CD8-positive, alpha-beta memory T cell (primary cell): ENCODE results near the gene TCF25. TPM values are rescaled to one million over a fixed set of nuclear protein-coding genes. Genes with fewer than 3 reads are reported as not detected.

ENCODE experiments used
- CTCF ChIA-PET: fragments of 350-600 bp; sonication (Branson Sonifier 250); formaldehyde crosslinking; loops from one replicate; lab custom pipeline; 2021; ENCODE audit warnings: antibody characterized with exemption; lab: Charles Lee
- POLR2A ChIA-PET: fragments of 350-600 bp; sonication (Branson Sonifier 250); formaldehyde crosslinking; loops from one replicate; lab custom pipeline; 2021; ENCODE audit warnings: antibody characterized with exemption; lab: Charles Lee
- DNase-seq, 5 donors: peaks; one replicate each; pipeline versions ENCODE4 v3.0.0 to v3.0.0-alpha.2; 2020 to 2022; ENCODE audit warnings: mixed read lengths in 1 of 5
- H3K27ac ChIP-seq: one replicate; pipeline ENCODE4 v1.7.0; 2013; ENCODE audit warnings: low read depth, mild to moderate bottlenecking, low read length, moderate library complexity
- H3K27me3 ChIP-seq: 2 replicates; pipeline ENCODE4 v1.7.0; 2013; ENCODE audit warnings: low read length, mild to moderate bottlenecking; ENCODE audit not compliant: insufficient read depth, poor library complexity, severe bottlenecking
- H3K36me3 ChIP-seq: 2 replicates; pipeline ENCODE4 v1.7.0; 2013; ENCODE audit warnings: mild to moderate bottlenecking, low read length, moderate library complexity; ENCODE audit not compliant: insufficient read depth
- H3K4me1 ChIP-seq: 2 replicates; pipeline ENCODE4 v1.7.0; 2013; ENCODE audit warnings: mild to moderate bottlenecking, low read length, moderate library complexity; ENCODE audit not compliant: insufficient read depth
- H3K4me3 ChIP-seq: 2 replicates; pipeline ENCODE4 v1.7.0; 2013; ENCODE audit warnings: mild to moderate bottlenecking, low read length
- H3K9me3 ChIP-seq: 2 replicates; pipeline ENCODE4 v1.7.0; 2013; ENCODE audit warnings: mild to moderate bottlenecking, low read length
- H3K27ac Mint-ChIP-seq, 8 donors: one replicate each; pipeline ENCODE4 v1.8.0; 2020 to 2021; ENCODE audit warnings: mixed read lengths in 8 of 8, mild to moderate bottlenecking in 6 of 8, inconsistent platforms in 3 of 8, moderate library complexity in 3 of 8
- H3K27me3 Mint-ChIP-seq, 2 donors: one replicate each; pipeline ENCODE4 v1.8.0; 2020 to 2021; ENCODE audit warnings: mixed read lengths in 2 of 2, mild to moderate bottlenecking in 1 of 2, moderate library complexity in 1 of 2
- H3K36me3 Mint-ChIP-seq, 3 donors: one replicate each; pipeline ENCODE4 v1.8.0; 2020 to 2021; ENCODE audit warnings: mixed read lengths in 3 of 3, inconsistent platforms in 1 of 3, mild to moderate bottlenecking in 1 of 3
- H3K4me1 Mint-ChIP-seq, 3 donors: one replicate each; pipeline ENCODE4 v1.8.0; 2020 to 2021; ENCODE audit warnings: mixed read lengths in 3 of 3, inconsistent platforms in 1 of 3, mild to moderate bottlenecking in 1 of 3
- H3K4me3 Mint-ChIP-seq, 7 donors: one replicate each; pipeline ENCODE4 v1.8.0; 2020 to 2021; ENCODE audit warnings: mixed read lengths in 7 of 7, mild to moderate bottlenecking in 6 of 7, moderate library complexity in 4 of 7, inconsistent platforms in 2 of 7
- H3K9me3 Mint-ChIP-seq, 5 donors: one replicate each; pipeline ENCODE4 v1.8.0; 2020 to 2022; ENCODE audit warnings: mixed read lengths in 5 of 5, mild to moderate bottlenecking in 3 of 5, moderate library complexity in 2 of 5, inconsistent platforms in 1 of 5
- polyA plus RNA-seq: library from polyadenylated mRNA; unstranded; fragments of 300-500 nt; fragmentation: Illumina TruSeq; gene quantifications from one replicate; pipeline ENCODE4 v1.2.3, GENCODE V29; 2021
- total RNA-seq, 2 experiments: library from RNA; stranded (reverse); gene quantifications; one replicate each; pipeline ENCODE4 v1.2.3, GENCODE V29; 2021

The TCF25 gene
- total and polyA plus RNA-seq, 3 experiments from 2014 or later, result 121 to 155 (median 154) TPM

GRCh38 chr16:89884041-89884421 lies 10.6 kb downstream of the TCF25 start:
- peaks cover 16 to 76% (median 19%) of the 10 kb centered on the region in 3 donors for H3K36me3 Mint-ChIP-seq
- no peaks in the 10 kb centered on the region for H3K27me3 ChIP-seq
- peaks cover 13 to 14% (median 13%) of the 10 kb centered on the region in 3 donors for H3K4me1 Mint-ChIP-seq
- ChIA-PET POLR2A (no interaction called here), CTCF (no interaction called here)
- H3K9me3 Mint-ChIP-seq, result no peaks in the 10 kb centered on the region
- H3K27ac Mint-ChIP-seq, result peak overlapping the region in 1 of 8 donors; percentile 78
- no peak for DNase-seq
- H3K36me3 ChIP-seq, result peaks cover 52% of the 10 kb centered on the region
- no peak overlapping the region for H3K27ac ChIP-seq
- peaks cover 0 to 2% of the 10 kb centered on the region in 2 donors for H3K27me3 Mint-ChIP-seq
- H3K4me3 Mint-ChIP-seq, result no peak overlapping the region
- H3K9me3 ChIP-seq, result no peaks in the 10 kb centered on the region
- no peak overlapping the region for H3K4me3 ChIP-seq
- H3K4me1 ChIP-seq, result no peaks in the 10 kb centered on the region

- Histone ChIP-seq H3K9me3 (no peaks in the 10 kb centered on the region), H3K36me3 (peaks cover 53% of the 10 kb centered on the region), H3K4me1 (no peaks in the 10 kb centered on the region), H3K27ac (no peak overlapping the region), H3K4me3 (no peak overlapping the region), H3K27me3 (no peaks in the 10 kb centered on the region)
- DNase-seq, result no peak
- Mint-ChIP-seq H3K27ac (peak overlapping the region in 1 of 8 donors; percentile 14), H3K27me3 (peaks cover 0 to 2% of the 10 kb centered on the region in 2 donors), H3K9me3 (no peaks in the 10 kb centered on the region), H3K4me1 (peaks cover 10 to 21% (median 15%) of the 10 kb centered on the region in 3 donors), H3K36me3 (peaks cover 12 to 80% (median 17%) of the 10 kb centered on the region in 3 donors), H3K4me3 (peak overlapping the region in 1 of 7 donors; percentile 66)
- POLR2A ChIA-PET, result no interaction called here
- CTCF ChIA-PET, result interaction anchor here (2.3 kb wide), 1 partner anchor 22 kb away, joined by 12 read pairs; no protein-coding TSS in a partner anchor
Observed at GRCh38 chr16:89887243-89887642, 13.9 kb downstream of the TCF25 start.

GRCh38 chr16:89890200-89890599 lies 16.8 kb downstream of the TCF25 start:
- H3K36me3 Mint-ChIP-seq, result peaks cover 8 to 83% (median 12%) of the 10 kb centered on the region in 3 donors
- POLR2A ChIA-PET, result no interaction called here

GRCh38 chr16:89890886-89891657 lies 17.7 kb downstream of the TCF25 start:
- no peaks in the 10 kb centered on the region for H3K9me3 Mint-ChIP-seq
- CTCF ChIA-PET, result no interaction called here
- peak overlapping the region in 2 of 8 donors; percentile 32 to 83 for H3K27ac Mint-ChIP-seq
- Histone ChIP-seq H3K36me3 (peaks cover 46% of the 10 kb centered on the region), H3K4me1 (no peaks in the 10 kb centered on the region), H3K4me3 (no peak overlapping the region), H3K9me3 (no peaks in the 10 kb centered on the region), H3K27ac (no peak overlapping the region), H3K27me3 (no peaks in the 10 kb centered on the region)
- H3K4me1 Mint-ChIP-seq, result peaks cover 7 to 11% (median 7%) of the 10 kb centered on the region in 3 donors
- H3K27me3 Mint-ChIP-seq, result no peaks in the 10 kb centered on the region
- peak overlapping the region in 1 of 7 donors; percentile 49 for H3K4me3 Mint-ChIP-seq
- POLR2A ChIA-PET, result interaction anchor here (0.8 kb wide), 1 partner anchor 189 kb away, joined by 3 read pairs; the partner anchor contains the start of gene SPATA2L
- H3K36me3 Mint-ChIP-seq, result peaks cover 5 to 83% (median 10%) of the 10 kb centered on the region in 3 donors
- no peak for DNase-seq

More at GRCh38 chr16:89890200-89890599, 16.8 kb downstream of the TCF25 start:
- CTCF ChIA-PET, result interaction anchor here (1.2 kb wide), 1 partner anchor 20 kb away, joined by 4 read pairs; no protein-coding TSS in a partner anchor
- Histone ChIP-seq H3K4me3 (no peak overlapping the region), H3K36me3 (peaks cover 41% of the 10 kb centered on the region), H3K27ac (no peak overlapping the region), H3K9me3 (no peaks in the 10 kb centered on the region), H3K4me1 (no peaks in the 10 kb centered on the region), H3K27me3 (no peaks in the 10 kb centered on the region)
- H3K4me3 Mint-ChIP-seq, result peak overlapping the region in 1 of 7 donors; percentile 54
- no peaks in the 10 kb centered on the region for H3K9me3 Mint-ChIP-seq
- no peaks in the 10 kb centered on the region for H3K27me3 Mint-ChIP-seq
- DNase-seq, result no peak
- H3K4me1 Mint-ChIP-seq, result peaks cover 7 to 13% (median 10%) of the 10 kb centered on the region in 3 donors
- peak overlapping the region in 6 of 8 donors; percentile 5 to 65 (median 32) for H3K27ac Mint-ChIP-seq

GRCh38 chr16:89892055-89892630 lies 18.8 kb downstream of the TCF25 start:
- POLR2A ChIA-PET, result no interaction called here
- Mint-ChIP-seq H3K4me3 (no peak overlapping the region), H3K9me3 (no peaks in the 10 kb centered on the region), H3K4me1 (peaks cover 6 to 11% (median 7%) of the 10 kb centered on the region in 3 donors), H3K27ac (peak overlapping the region in 1 of 8 donors; percentile 81), H3K27me3 (no peaks in the 10 kb centered on the region), H3K36me3 (peaks cover 5 to 84% (median 9%) of the 10 kb centered on the region in 3 donors)
- Histone ChIP-seq H3K27me3 (no peaks in the 10 kb centered on the region), H3K27ac (no peak overlapping the region), H3K36me3 (peaks cover 50% of the 10 kb centered on the region), H3K4me1 (no peaks in the 10 kb centered on the region), H3K4me3 (no peak overlapping the region), H3K9me3 (no peaks in the 10 kb centered on the region)
- CTCF ChIA-PET, result no interaction called here
- DNase-seq, result no peak

GRCh38 chr16:89892635-89893034 lies 19.2 kb downstream of the TCF25 start:
- Mint-ChIP-seq H3K36me3 (peaks cover 2 to 84% (median 4%) of the 10 kb centered on the region in 3 donors), H3K4me1 (peaks cover 6 to 11% (median 7%) of the 10 kb centered on the region in 3 donors), H3K27ac (no peak overlapping the region), H3K4me3 (no peak overlapping the region), H3K9me3 (no peaks in the 10 kb centered on the region), H3K27me3 (no peaks in the 10 kb centered on the region)
- Histone ChIP-seq H3K36me3 (peaks cover 47% of the 10 kb centered on the region), H3K27me3 (no peaks in the 10 kb centered on the region), H3K4me1 (no peaks in the 10 kb centered on the region), H3K4me3 (no peak overlapping the region), H3K9me3 (no peaks in the 10 kb centered on the region), H3K27ac (no peak overlapping the region)
- CTCF ChIA-PET, result no interaction called here
- no peak for DNase-seq
- POLR2A ChIA-PET, result no interaction called here

- Mint-ChIP-seq H3K27ac (no peak overlapping the region), H3K4me3 (no peak overlapping the region), H3K9me3 (no peaks in the 10 kb centered on the region), H3K36me3 (peaks cover 2 to 86% (median 5%) of the 10 kb centered on the region in 3 donors), H3K27me3 (no peaks in the 10 kb centered on the region), H3K4me1 (peaks cover 6 to 11% (median 7%) of the 10 kb centered on the region in 3 donors)
- ChIA-PET CTCF (interaction anchor here (1.2 kb wide), 1 partner anchor 16 kb away, joined by 5 read pairs; no protein-coding TSS in a partner anchor), POLR2A (no interaction called here)
- Histone ChIP-seq H3K4me1 (no peaks in the 10 kb centered on the region), H3K27me3 (no peaks in the 10 kb centered on the region), H3K27ac (no peak overlapping the region), H3K9me3 (no peaks in the 10 kb centered on the region), H3K4me3 (no peak overlapping the region), H3K36me3 (peaks cover 54% of the 10 kb centered on the region)
- no peak for DNase-seq
Observed at GRCh38 chr16:89893642-89894548, 20.5 kb downstream of the TCF25 start.
